HL-60 (cell line): ENCODE measurements around the gene PCSK2.

Source experiments
- POLR2AphosphoS5 ChIP-seq: IDR thresholded peaks from 2 replicates; pipeline ENCODE4 v1.6.1; 2012; ENCODE audit warnings: low read depth
- TF ChIP-seq, protein P1 (sequence below): IDR thresholded peaks from one replicate; pipeline ENCODE4 v1.5.1; 2011; ENCODE audit warnings: low read length, control low read depth, inconsistent platforms; ENCODE audit not compliant: insufficient read depth
- TF ChIP-seq, protein P2 (sequence below): IDR thresholded peaks from 2 replicates; pipeline ENCODE4 v1.6.1; 2012; ENCODE audit warnings: low read depth; ENCODE audit not compliant: insufficient replicate concordance

DNA sequence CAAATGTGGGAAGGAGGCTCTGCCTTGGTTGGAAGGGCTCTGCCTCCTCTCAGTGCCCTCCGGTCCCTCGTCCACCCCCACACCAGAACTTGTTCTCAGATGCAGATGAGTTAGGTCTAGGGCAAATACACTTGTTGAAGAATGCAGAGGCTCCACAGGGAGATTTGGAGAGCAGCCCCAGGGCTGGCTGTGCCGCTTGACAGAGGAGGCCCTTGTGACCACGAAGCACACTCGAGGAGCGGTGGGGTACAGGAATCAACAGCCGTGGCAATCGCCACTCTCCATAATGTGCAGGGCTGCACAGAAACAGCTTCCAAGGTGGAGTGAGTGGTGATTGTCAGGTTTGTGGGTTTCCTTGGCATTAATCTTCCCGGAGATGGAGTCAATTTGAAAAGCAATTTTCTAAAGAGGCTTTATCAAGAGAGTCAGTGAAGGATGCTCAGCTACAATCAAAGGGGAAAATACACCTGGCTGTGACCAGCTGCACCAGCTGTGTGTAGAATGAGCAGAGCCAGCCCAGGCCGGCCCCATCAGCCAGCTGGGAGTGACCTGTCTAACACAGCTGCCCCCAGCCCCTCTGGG is 244.9 kb downstream of the PCSK2 start:
- TF ChIP-seq, protein P1, sequence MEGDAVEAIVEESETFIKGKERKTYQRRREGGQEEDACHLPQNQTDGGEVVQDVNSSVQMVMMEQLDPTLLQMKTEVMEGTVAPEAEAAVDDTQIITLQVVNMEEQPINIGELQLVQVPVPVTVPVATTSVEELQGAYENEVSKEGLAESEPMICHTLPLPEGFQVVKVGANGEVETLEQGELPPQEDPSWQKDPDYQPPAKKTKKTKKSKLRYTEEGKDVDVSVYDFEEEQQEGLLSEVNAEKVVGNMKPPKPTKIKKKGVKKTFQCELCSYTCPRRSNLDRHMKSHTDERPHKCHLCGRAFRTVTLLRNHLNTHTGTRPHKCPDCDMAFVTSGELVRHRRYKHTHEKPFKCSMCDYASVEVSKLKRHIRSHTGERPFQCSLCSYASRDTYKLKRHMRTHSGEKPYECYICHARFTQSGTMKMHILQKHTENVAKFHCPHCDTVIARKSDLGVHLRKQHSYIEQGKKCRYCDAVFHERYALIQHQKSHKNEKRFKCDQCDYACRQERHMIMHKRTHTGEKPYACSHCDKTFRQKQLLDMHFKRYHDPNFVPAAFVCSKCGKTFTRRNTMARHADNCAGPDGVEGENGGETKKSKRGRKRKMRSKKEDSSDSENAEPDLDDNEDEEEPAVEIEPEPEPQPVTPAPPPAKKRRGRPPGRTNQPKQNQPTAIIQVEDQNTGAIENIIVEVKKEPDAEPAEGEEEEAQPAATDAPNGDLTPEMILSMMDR = no peak
- no peak for TF ChIP-seq POLR2AphosphoS5
- TF ChIP-seq, protein P2, sequence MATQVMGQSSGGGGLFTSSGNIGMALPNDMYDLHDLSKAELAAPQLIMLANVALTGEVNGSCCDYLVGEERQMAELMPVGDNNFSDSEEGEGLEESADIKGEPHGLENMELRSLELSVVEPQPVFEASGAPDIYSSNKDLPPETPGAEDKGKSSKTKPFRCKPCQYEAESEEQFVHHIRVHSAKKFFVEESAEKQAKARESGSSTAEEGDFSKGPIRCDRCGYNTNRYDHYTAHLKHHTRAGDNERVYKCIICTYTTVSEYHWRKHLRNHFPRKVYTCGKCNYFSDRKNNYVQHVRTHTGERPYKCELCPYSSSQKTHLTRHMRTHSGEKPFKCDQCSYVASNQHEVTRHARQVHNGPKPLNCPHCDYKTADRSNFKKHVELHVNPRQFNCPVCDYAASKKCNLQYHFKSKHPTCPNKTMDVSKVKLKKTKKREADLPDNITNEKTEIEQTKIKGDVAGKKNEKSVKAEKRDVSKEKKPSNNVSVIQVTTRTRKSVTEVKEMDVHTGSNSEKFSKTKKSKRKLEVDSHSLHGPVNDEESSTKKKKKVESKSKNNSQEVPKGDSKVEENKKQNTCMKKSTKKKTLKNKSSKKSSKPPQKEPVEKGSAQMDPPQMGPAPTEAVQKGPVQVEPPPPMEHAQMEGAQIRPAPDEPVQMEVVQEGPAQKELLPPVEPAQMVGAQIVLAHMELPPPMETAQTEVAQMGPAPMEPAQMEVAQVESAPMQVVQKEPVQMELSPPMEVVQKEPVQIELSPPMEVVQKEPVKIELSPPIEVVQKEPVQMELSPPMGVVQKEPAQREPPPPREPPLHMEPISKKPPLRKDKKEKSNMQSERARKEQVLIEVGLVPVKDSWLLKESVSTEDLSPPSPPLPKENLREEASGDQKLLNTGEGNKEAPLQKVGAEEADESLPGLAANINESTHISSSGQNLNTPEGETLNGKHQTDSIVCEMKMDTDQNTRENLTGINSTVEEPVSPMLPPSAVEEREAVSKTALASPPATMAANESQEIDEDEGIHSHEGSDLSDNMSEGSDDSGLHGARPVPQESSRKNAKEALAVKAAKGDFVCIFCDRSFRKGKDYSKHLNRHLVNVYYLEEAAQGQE = no peak
